Measurements from ENCODE around the gene NUP214. TPM values are rescaled to one million over a fixed set of nuclear protein-coding genes. Genes with fewer than 3 reads are reported as not detected.

NUP214 gene
- total RNA-seq, 2 experiments from 2014 or later: 61.4 to 97.7 TPM

GRCh38 chr9:131122158-131122557, 3.2 kb upstream of the NUP214 start:
- Mint-ChIP-seq H3K4me3 (no peak overlapping the region), H3K27ac (no peak overlapping the region), H3K27me3 (peaks cover 4% of the 10 kb centered on the region), H3K36me3 (ENCODE audit: low read depth) (peaks cover 5% of the 10 kb centered on the region), H3K9me3 (ENCODE audit: low read depth) (no peaks in the 10 kb centered on the region), H3K4me1 (peaks cover 15% of the 10 kb centered on the region)
- intact Hi-C loops (cut with DNase I, micrococcal nuclease): loop anchor here (10.0 kb wide), 2 partner anchors 613 to 953 kb away; partner anchors contain the start of gene MED27 (in 2 of the 2)
- ATAC-seq (no peak), DNase-seq (no peak)
- ChIA-PET POLR2A (no interaction called here), CTCF (interaction anchor here (0.6 to 1.1 kb wide), 2 partner anchors 69 to 295 kb away, joined by 3 read pairs; no protein-coding TSS in a partner anchor)

- Mint-ChIP-seq H3K4me1 (peaks cover 30% of the 10 kb centered on the region), H3K9me3 (ENCODE audit: low read depth) (no peaks in the 10 kb centered on the region), H3K27me3 (no peaks in the 10 kb centered on the region), H3K36me3 (ENCODE audit: low read depth) (peaks cover 31% of the 10 kb centered on the region), H3K4me3 (peak overlapping the region; percentile 94), H3K27ac (peak overlapping the region; percentile 92)
- intact Hi-C loops (cut with DNase I, micrococcal nuclease): loop anchor here (1.0 to 10.0 kb wide), 16 partner anchors 29 to 1817 kb away; partner anchors contain the start of genes MED27 (in 2 of the 2), AIF1L (in 1 of the 2), EXOSC2 (in 1 of the 2) and FUBP3 (in 1 of the 2)
- ATAC-seq (no peak), DNase-seq (peak; percentile 15)
- POLR2A ChIA-PET: interaction anchor here (0.9 to 1.1 kb wide), 3 partner anchors 10 to 147 kb away, joined by 3 to 4 read pairs (median 3); no protein-coding TSS in a partner anchor
- CTCF ChIA-PET: interaction anchor here (0.7 to 1.5 kb wide), 4 partner anchors 27 to 1018 kb away, joined by 3 to 5 read pairs (median 4); no protein-coding TSS in a partner anchor
Observed at GRCh38 chr9:131125038-131125287, 423 bp upstream of the NUP214 start.

GRCh38 chr9:131126059-131126426, 657 bp downstream of the NUP214 start:
- H3K36me3 Mint-ChIP-seq (ENCODE audit: low read depth): peaks cover 35% of the 10 kb centered on the region
- H3K4me1 Mint-ChIP-seq: peaks cover 33% of the 10 kb centered on the region
- DNase-seq: no peak

GRCh38 chr9:131129183-131129582, 3.8 kb downstream of the NUP214 start:
- H3K9me3 Mint-ChIP-seq (ENCODE audit: low read depth): no peaks in the 10 kb centered on the region
- ATAC-seq (no peak), DNase-seq (no peak)
- no peak overlapping the region for H3K4me3 Mint-ChIP-seq
- intact Hi-C loops (cut with DNase I, micrococcal nuclease): loop anchor here (5.0 to 10.0 kb wide), 5 partner anchors 606 to 1813 kb away; partner anchors contain the start of genes MED27 (in 2 of the 2), GTF3C4 (in 1 of the 2) and TSC1 (in 1 of the 2)
- H3K36me3 Mint-ChIP-seq (ENCODE audit: low read depth): peaks cover 56% of the 10 kb centered on the region
- H3K27me3 Mint-ChIP-seq: no peaks in the 10 kb centered on the region
- ChIA-PET CTCF (no interaction called here), POLR2A (no interaction called here)
- H3K27ac Mint-ChIP-seq: peak overlapping the region; percentile 3
- peaks cover 33% of the 10 kb centered on the region for H3K4me1 Mint-ChIP-seq

More at GRCh38 chr9:131126059-131126426, 657 bp downstream of the NUP214 start:
- Mint-ChIP-seq H3K27me3 (no peaks in the 10 kb centered on the region), H3K27ac (peak overlapping the region; percentile 92), H3K4me3 (peak overlapping the region; percentile 94), H3K9me3 (ENCODE audit: low read depth) (no peaks in the 10 kb centered on the region)
- ChIA-PET POLR2A (interaction anchor here (1.0 to 1.1 kb wide), 2 partner anchors 14 to 23 kb away, joined by 3 to 4 read pairs; no protein-coding TSS in a partner anchor), CTCF (interaction anchor here (1.3 kb wide), 1 partner anchor 28 kb away, joined by 4 read pairs; no protein-coding TSS in a partner anchor)
- ATAC-seq: no peak
- intact Hi-C loops (cut with DNase I, micrococcal nuclease): loop anchor here (5.0 to 10.0 kb wide), 5 partner anchors 609 to 1816 kb away; partner anchors contain the start of genes MED27 (in 2 of the 2), GTF3C4 (in 1 of the 2) and TSC1 (in 1 of the 2)

GRCh38 chr9:131138676-131139075, 13.3 kb downstream of the NUP214 start:
- intact Hi-C loops (cut with DNase I, micrococcal nuclease): no loop called here
- H3K27ac Mint-ChIP-seq: no peak overlapping the region
- H3K4me3 Mint-ChIP-seq: no peak overlapping the region
- ChIA-PET POLR2A (no interaction called here), CTCF (no interaction called here)
- H3K9me3 Mint-ChIP-seq (ENCODE audit: low read depth): no peaks in the 10 kb centered on the region
- DNase-seq (no peak), ATAC-seq (no peak)
- no peaks in the 10 kb centered on the region for H3K4me1 Mint-ChIP-seq
- H3K27me3 Mint-ChIP-seq: no peaks in the 10 kb centered on the region
- H3K36me3 Mint-ChIP-seq (ENCODE audit: low read depth): peaks cover 55% of the 10 kb centered on the region

GRCh38 chr9:131140112-131140511, 14.7 kb downstream of the NUP214 start:
- intact Hi-C loops (cut with DNase I, micrococcal nuclease): no loop called here
- CTCF ChIA-PET: interaction anchor here (0.7 to 1.1 kb wide), 4 partner anchors 13 to 444 kb away, joined by 3 to 4 read pairs (median 4); no protein-coding TSS in a partner anchor

GRCh38 chr9:131140550-131140949, 15.2 kb downstream of the NUP214 start:
- Mint-ChIP-seq H3K27ac (no peak overlapping the region), H3K27me3 (no peaks in the 10 kb centered on the region), H3K4me1 (no peaks in the 10 kb centered on the region), H3K4me3 (no peak overlapping the region), H3K36me3 (ENCODE audit: low read depth) (peaks cover 59% of the 10 kb centered on the region), H3K9me3 (ENCODE audit: low read depth) (no peaks in the 10 kb centered on the region)
- intact Hi-C loops (cut with DNase I, micrococcal nuclease): no loop called here
- ChIA-PET POLR2A (interaction anchor here (1.3 kb wide), 1 partner anchor 15 kb away, joined by 4 read pairs; the partner anchor contains the start of gene NUP214), CTCF (interaction anchor here (0.7 to 1.1 kb wide), 3 partner anchors 14 to 444 kb away, joined by 3 to 4 read pairs (median 4); no protein-coding TSS in a partner anchor)
- no peak for ATAC-seq
- no peak for DNase-seq

More at GRCh38 chr9:131140112-131140511, 14.7 kb downstream of the NUP214 start:
- Mint-ChIP-seq H3K4me1 (no peaks in the 10 kb centered on the region), H3K27ac (no peak overlapping the region), H3K36me3 (ENCODE audit: low read depth) (peaks cover 55% of the 10 kb centered on the region), H3K4me3 (no peak overlapping the region), H3K27me3 (no peaks in the 10 kb centered on the region), H3K9me3 (ENCODE audit: low read depth) (no peaks in the 10 kb centered on the region)
- DNase-seq (no peak), ATAC-seq (no peak)
- POLR2A ChIA-PET: interaction anchor here (1.3 kb wide), 1 partner anchor 14 kb away, joined by 4 read pairs; the partner anchor contains the start of gene NUP214

GRCh38 chr9:131142160-131142559, 16.8 kb downstream of the NUP214 start:
- Mint-ChIP-seq H3K36me3 (ENCODE audit: low read depth) (peaks cover 62% of the 10 kb centered on the region), H3K4me3 (no peak overlapping the region), H3K9me3 (ENCODE audit: low read depth) (no peaks in the 10 kb centered on the region), H3K27ac (no peak overlapping the region), H3K27me3 (no peaks in the 10 kb centered on the region), H3K4me1 (no peaks in the 10 kb centered on the region)
- no peak for DNase-seq
- intact Hi-C loops (cut with DNase I, micrococcal nuclease): no loop called here
- no peak for ATAC-seq
- POLR2A ChIA-PET: no interaction called here
- CTCF ChIA-PET: interaction anchor here (0.8 kb wide), 1 partner anchor 208 kb away, joined by 3 read pairs; no protein-coding TSS in a partner anchor

- intact Hi-C loops (cut with DNase I, micrococcal nuclease): no loop called here
- no peaks in the 10 kb centered on the region for H3K27me3 Mint-ChIP-seq
- H3K4me1 Mint-ChIP-seq: peaks cover 3% of the 10 kb centered on the region
- H3K4me3 Mint-ChIP-seq: no peak overlapping the region
- ChIA-PET POLR2A (no interaction called here), CTCF (no interaction called here)
- H3K27ac Mint-ChIP-seq: peak overlapping the region; percentile 43
- peaks cover 61% of the 10 kb centered on the region for H3K36me3 Mint-ChIP-seq (ENCODE audit: low read depth)
- ATAC-seq (no peak), DNase-seq (no peak)
- no peaks in the 10 kb centered on the region for H3K9me3 Mint-ChIP-seq (ENCODE audit: low read depth)
Observed at GRCh38 chr9:131144201-131144600, 18.8 kb downstream of the NUP214 start.

- ATAC-seq (no peak), DNase-seq (no peak)
- peaks cover 59% of the 10 kb centered on the region for H3K36me3 Mint-ChIP-seq (ENCODE audit: low read depth)
- H3K27ac Mint-ChIP-seq: no peak overlapping the region
- no peak overlapping the region for H3K4me3 Mint-ChIP-seq
- no peaks in the 10 kb centered on the region for H3K27me3 Mint-ChIP-seq
- CTCF ChIA-PET: interaction anchor here (1.0 to 1.2 kb wide), 2 partner anchors 31 to 33 kb away, joined by 3 to 4 read pairs; no protein-coding TSS in a partner anchor
- POLR2A ChIA-PET: no interaction called here
- H3K9me3 Mint-ChIP-seq (ENCODE audit: low read depth): no peaks in the 10 kb centered on the region
- intact Hi-C loops (cut with DNase I, micrococcal nuclease): no loop called here
- H3K4me1 Mint-ChIP-seq: peaks cover 11% of the 10 kb centered on the region
Observed at GRCh38 chr9:131145245-131145644, 19.9 kb downstream of the NUP214 start.

GRCh38 chr9:131146186-131146585, 20.8 kb downstream of the NUP214 start:
- DNase-seq (no peak), ATAC-seq (no peak)
- no peak overlapping the region for H3K27ac Mint-ChIP-seq
- intact Hi-C loops (cut with DNase I, micrococcal nuclease): no loop called here
- CTCF ChIA-PET: interaction anchor here (0.8 to 1.2 kb wide), 3 partner anchors 30 to 1320 kb away, joined by 3 to 4 read pairs (median 3); no protein-coding TSS in a partner anchor
- no peak overlapping the region for H3K4me3 Mint-ChIP-seq
- peaks cover 56% of the 10 kb centered on the region for H3K36me3 Mint-ChIP-seq (ENCODE audit: low read depth)
- H3K9me3 Mint-ChIP-seq (ENCODE audit: low read depth): no peaks in the 10 kb centered on the region
- POLR2A ChIA-PET: interaction anchor here (0.5 kb wide), 1 partner anchor 9 kb away, joined by 3 read pairs; no protein-coding TSS in a partner anchor
- H3K4me1 Mint-ChIP-seq: peaks cover 11% of the 10 kb centered on the region
- no peaks in the 10 kb centered on the region for H3K27me3 Mint-ChIP-seq

GRCh38 chr9:131148276-131148675, 22.9 kb downstream of the NUP214 start:
- ATAC-seq (no peak), DNase-seq (no peak)
- ChIA-PET CTCF (interaction anchor here (0.6 kb wide), 1 partner anchor 369 kb away, joined by 4 read pairs; no protein-coding TSS in a partner anchor), POLR2A (no interaction called here)
- intact Hi-C loops (cut with DNase I, micrococcal nuclease): no loop called here
- Mint-ChIP-seq H3K4me1 (peaks cover 11% of the 10 kb centered on the region), H3K9me3 (ENCODE audit: low read depth) (no peaks in the 10 kb centered on the region), H3K4me3 (no peak overlapping the region), H3K27me3 (no peaks in the 10 kb centered on the region), H3K27ac (no peak overlapping the region), H3K36me3 (ENCODE audit: low read depth) (peaks cover 59% of the 10 kb centered on the region)
